Hematopoietic multipotent progenitor cell treated with erythropoietin and hydrocortisone succinate and interleukin-3 and kit ligand, for 6 days (in vitro differentiated cells): Measurements from ENCODE around the gene ZDHHC14.
"Not testable (repeated sequence)": the region's sequence is repeated elsewhere in the genome, so short reads cannot be mapped to it uniquely, and the experiment has no call there.

Experiments
- DNase-seq: peaks from one replicate; pipeline ENCODE4 v3.0.0-alpha.2; 2015

ZDHHC14 gene

DNA sequence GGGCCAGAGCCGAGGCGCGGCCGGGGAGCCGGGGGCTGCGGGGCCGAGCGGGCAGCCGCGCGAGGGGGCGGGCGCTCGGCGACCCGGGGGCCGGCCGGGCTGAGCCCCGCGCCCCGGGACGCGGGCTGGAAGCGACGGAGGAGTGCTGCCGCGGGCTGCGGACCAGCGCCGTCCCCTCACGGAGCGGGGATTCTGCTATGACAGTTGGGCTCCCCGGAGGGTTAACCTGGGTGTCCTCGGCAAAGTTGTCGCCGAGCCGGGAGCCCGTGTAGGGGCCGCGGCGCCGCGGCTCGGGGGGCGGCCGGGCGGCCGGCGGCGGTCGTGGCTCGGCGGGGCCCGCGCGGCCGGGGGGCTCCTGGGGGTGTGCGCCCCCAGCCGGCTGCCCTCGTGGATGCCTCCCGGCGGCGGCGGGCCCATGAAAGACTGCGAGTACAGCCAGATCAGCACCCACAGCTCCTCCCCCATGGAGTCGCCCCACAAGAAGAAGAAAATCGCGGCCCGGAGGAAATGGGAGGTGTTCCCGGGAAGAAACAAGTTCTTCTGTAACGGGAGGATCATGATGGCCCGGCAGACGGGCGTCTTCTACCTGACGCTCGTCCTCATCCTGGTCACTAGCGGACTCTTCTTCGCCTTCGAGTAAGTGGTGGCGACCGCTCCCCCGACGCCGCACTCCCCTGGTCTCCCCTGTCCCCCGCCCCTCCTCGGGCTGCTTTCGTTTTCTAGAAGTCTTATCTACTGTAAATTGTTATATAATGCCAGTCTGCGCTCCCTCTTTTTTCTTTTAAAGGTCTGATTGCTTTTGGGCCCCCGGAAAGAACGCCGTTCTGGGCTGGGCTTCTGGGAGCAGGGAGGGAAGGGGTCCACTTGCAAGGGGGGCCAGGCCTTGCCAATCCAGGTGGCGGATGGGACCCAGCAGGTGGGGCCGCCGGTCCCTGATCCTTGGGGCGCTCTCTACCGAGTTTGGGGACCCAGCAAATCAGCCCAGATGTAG, 936 bp downstream of the ZDHHC14 start:
- DNase-seq, result peak; percentile 70

DNA sequence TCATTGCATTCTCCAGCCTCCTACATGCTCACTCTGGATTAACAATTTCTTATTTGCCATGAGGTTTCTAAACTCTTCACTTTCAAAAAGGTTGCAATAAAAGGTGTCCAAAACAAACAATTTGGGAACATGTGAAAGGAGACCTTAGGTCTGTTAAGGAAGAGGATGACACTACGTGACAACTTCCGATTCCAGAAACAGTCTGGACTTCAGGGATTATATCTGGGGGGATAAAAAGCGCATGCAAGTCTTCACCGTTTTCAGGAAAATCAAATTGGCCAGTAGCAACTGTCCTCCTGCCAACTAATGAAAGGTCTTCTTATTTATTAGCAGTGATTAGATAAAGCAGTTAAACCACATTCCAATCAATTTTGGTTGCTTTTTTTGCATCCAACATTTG, 1.8 kb downstream of the ZDHHC14 start:
- no peak for DNase-seq

DNA sequence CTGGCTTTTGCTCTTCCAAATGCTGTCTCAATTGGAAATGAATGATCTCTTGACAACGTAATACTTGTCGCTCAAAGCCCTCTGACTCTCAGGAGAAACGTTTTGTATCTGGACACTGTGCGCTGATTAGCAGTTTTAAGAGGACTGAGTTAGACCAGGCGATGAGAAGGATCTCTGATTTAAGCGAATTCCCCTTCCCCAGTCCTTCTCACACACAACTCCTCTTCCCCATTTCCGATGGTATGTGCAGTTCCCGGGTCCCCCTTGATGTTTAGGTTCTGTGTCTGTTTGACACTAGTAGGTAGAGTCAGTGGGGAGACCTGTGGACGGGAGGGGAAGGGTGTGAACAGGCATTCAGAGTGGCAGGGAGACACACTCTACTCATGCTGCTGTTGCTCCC, 2.5 kb downstream of the ZDHHC14 start:
- no peak for DNase-seq

DNA sequence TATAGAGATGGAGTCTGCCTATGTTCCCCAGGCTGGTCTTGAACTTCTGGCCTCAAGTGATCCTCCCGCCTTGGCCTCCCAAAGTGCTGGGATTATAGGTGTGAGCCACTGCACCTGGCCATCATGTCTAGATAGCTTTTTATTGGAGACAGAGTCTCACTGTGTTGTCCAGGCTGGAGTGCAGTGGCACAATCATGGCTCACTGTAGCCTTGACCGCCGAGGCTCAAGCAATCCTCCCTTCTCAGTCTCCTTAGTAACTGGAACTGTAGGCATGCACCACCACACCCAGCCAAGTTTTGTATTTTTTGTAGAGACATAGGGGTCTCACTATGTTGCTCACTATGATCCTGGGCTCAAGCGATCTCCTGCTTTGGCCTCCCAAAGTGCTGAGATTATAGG, 4.0 kb downstream of the ZDHHC14 start:
- DNase-seq, result not testable (repeated sequence)

DNA sequence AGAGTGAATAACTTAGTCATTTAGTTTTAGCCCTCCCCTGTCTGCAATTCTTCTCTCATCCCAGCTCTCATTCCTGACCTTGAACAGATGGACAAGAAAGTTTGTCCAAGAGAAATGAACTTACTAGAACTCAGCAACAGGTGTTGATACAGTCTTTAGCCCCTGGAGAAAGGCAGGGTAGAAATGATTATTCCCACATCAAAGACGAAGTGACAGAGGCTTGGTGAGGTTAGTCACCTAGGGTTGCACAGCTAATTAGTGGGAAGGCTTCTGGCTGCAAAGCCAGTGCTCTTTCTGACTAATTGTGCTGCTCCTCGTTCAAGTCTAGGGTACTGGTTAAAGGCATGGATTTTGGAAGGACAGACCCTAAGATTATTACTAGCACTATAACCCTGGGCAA, 4.5 kb downstream of the ZDHHC14 start:
- DNase-seq, result no peak

- no peak for DNase-seq
Measured at GRCh38 chr6:157386023-157386422, 5.0 kb downstream of the ZDHHC14 start.

GRCh38 chr6:157386454-157386853, 5.5 kb downstream of the ZDHHC14 start:
- no peak for DNase-seq

DNA sequence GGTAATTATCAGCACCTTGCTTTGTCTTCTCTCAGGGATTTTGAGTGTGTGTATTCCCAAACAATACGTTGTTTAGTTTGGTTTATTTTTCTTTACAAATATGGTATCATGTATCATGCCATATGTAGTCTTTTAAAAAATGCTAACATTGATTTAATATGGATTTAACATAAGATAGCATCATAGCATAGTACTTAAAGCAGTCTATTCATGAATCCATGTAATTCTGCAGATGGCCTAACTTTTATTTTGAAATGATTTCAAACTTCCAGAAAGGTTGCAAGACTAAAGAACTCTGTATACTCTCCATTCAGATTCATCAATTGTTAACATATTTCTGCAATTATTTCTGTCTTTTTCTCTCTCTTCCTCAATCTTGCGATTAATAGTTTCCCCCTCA, 7.9 kb downstream of the ZDHHC14 start:
- DNase-seq, result no peak

- no peak for DNase-seq
Measured at GRCh38 chr6:157390273-157391060, 9.5 kb downstream of the ZDHHC14 start.

DNA sequence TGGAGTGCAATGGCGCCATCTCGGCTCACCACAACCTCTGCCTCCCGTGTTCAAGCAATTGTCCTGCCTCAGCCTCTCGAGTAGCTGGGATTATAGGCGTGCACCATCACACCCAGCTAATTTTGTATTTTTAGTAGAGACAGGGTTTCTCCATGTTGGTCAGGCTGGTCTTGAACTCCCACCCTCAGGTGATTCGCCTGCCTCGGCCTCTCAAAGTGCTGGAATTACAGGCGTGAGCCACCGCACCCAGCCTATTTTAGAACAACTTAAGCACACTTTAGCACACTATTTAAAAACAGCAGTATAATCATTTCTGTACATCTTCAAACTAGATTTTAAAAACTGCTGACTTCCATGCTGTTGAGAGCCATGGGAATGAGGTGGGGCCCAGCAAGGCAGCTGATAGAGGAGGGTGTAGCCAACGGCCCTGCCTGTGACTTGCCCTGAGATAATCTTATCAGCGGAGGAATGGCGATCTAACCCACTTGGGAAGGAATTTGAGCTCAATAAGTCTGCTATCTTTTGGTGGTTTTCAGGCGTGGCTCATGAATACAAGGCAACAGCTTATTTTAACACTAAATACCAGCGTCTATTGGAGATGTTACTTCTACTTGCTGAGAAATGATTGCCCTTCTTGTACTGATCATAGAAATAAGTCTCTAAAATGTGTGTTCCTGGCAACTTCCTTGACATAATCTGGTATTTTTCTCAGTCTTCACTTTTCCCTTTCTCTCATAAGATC, 12.1 kb downstream of the ZDHHC14 start:
- peak; percentile 97 for DNase-seq

GRCh38 chr6:157393669-157394327, 12.8 kb downstream of the ZDHHC14 start:
- peak; percentile 49 for DNase-seq

- DNase-seq, result not testable (repeated sequence)
Measured at GRCh38 chr6:157395199-157395598, 14.2 kb downstream of the ZDHHC14 start.

- no peak for DNase-seq
Measured at GRCh38 chr6:157396026-157396425, 15.0 kb downstream of the ZDHHC14 start.

DNA sequence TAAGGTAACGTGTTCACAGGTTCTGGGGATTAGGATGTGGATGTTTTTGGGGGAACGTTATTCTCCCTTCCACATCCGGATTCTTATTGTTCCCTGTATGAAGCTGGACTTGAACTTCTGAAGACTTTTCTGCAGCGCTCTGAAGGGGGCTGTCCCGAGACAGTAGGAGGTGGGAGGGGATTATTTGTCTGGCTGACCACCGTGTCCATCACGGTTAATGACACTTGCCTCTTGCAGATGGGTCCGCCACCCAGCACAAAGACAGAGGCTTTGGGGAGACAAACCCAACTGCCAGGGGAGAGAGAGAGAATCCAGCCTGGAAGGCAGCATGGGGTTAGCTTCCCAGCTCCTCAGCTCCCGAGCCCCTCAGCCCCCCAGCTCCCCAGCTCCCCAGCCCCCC, 16.7 kb downstream of the ZDHHC14 start:
- DNase-seq, result no peak

- no peak for DNase-seq
Measured at GRCh38 chr6:157398151-157398550, 17.2 kb downstream of the ZDHHC14 start.

- DNase-seq, result no peak
Measured at GRCh38 chr6:157400676-157401075, 19.7 kb downstream of the ZDHHC14 start.

GRCh38 chr6:157401734-157402338, 20.8 kb downstream of the ZDHHC14 start:
- no peak for DNase-seq

GRCh38 chr6:157402996-157403685, 22.2 kb downstream of the ZDHHC14 start:
- DNase-seq, result no peak

DNA sequence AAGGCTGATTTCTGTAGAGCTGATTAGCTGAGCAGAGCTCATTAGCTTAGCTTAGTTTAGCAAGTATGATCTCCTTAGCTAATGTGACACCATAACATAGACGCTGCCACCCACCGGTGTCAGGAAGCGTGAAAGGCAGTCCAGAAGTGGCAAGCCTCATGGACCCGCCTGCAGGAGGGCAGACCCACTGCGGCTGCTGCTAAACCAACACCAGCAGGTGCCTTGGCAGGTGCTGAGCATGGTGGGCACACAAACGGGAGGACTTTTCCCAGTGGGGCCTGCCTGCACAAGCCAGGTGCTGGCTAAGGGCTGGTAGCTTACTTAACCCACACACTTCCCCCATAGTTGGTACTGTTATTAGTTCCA, 22.7 kb downstream of the ZDHHC14 start:
- no peak for DNase-seq

- DNase-seq, result no peak
Measured at GRCh38 chr6:157405986-157406385, 25.0 kb downstream of the ZDHHC14 start.

GRCh38 chr6:157406661-157407060, 25.7 kb downstream of the ZDHHC14 start:
- DNase-seq, result no peak

DNA sequence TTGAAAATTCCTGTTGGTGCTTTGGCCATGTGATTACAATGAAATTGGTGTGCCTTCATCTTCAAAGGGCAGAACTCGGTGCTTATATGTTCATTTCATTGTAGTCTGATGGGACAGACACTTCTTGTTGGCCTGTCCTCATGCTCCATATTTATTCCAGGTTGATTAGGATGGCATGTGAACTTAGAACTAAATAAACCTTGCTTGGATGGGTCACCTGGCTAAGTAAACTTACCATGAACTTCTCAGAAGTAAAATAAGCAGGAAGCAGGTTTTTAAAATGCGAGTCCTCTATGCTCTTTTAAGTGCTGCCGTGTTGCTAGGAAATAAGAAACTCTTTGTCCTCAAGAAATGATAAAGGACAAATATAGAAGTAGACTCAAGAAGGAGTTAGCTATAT, 26.7 kb downstream of the ZDHHC14 start:
- no peak for DNase-seq
